ENCODE measurements around the gene TC2N.
"Not testable (repeated sequence)": the region's sequence is repeated elsewhere in the genome, so short reads cannot be mapped to it uniquely, and the experiment has no call there.

The TC2N gene

GRCh38 chr14:91810699-91811098 lies 56.6 kb downstream of the TC2N start:
- Histone ChIP-seq H3K4me1 (ENCODE audit: low read length) (no peaks in the 10 kb centered on the region), H3F3A (ENCODE audit: insufficient read depth, low read length) (no peaks in the 10 kb centered on the region), H4K20me1 (ENCODE audit: insufficient read depth, low read length) (no peaks in the 10 kb centered on the region), H3K79me2 (ENCODE audit: low read length) (no peaks in the 10 kb centered on the region), H3K27ac (ENCODE audit: low read length) (no peak overlapping the region), H3K4me3 (ENCODE audit: low read length) (no peak overlapping the region), H3K9me2 (replicated peaks; ENCODE audit: insufficient read depth, low read length) (no peaks in the 10 kb centered on the region), H2AFZ (ENCODE audit: low read length) (no peak overlapping the region), H3K4me2 (ENCODE audit: low read depth, low read length) (no peak overlapping the region), H3K9me3 (replicated peaks; ENCODE audit: insufficient read depth, low read length) (no peaks in the 10 kb centered on the region), H3K9ac (ENCODE audit: low read length) (no peak overlapping the region), H3K27me3 (replicated peaks; ENCODE audit: insufficient read depth, low read length) (no peaks in the 10 kb centered on the region), H3K36me3 (replicated peaks; ENCODE audit: insufficient read depth, low read length) (no peaks in the 10 kb centered on the region)
- TF ChIP-seq EZH2 (optimal IDR thresholded peaks at IDR 0.05; ENCODE audit: low read depth, low read length) (no peak), CTCF (IDR thresholded peaks at IDR 0.05; ENCODE audit: low read length) (no peak), EZH2phosphoT487 (IDR thresholded peaks at IDR 0.05; ENCODE audit: low read length) (no peak)
- DNase-seq, result no peak

- Histone ChIP-seq H2AFZ (ENCODE audit: low read length) (no peak overlapping the region), H3K4me1 (ENCODE audit: low read length) (no peaks in the 10 kb centered on the region), H4K20me1 (ENCODE audit: insufficient read depth, low read length) (no peaks in the 10 kb centered on the region), H3K27me3 (replicated peaks; ENCODE audit: insufficient read depth, low read length) (no peaks in the 10 kb centered on the region), H3K36me3 (replicated peaks; ENCODE audit: insufficient read depth, low read length) (no peaks in the 10 kb centered on the region), H3F3A (ENCODE audit: insufficient read depth, low read length) (no peaks in the 10 kb centered on the region), H3K9me3 (replicated peaks; ENCODE audit: insufficient read depth, low read length) (no peaks in the 10 kb centered on the region), H3K4me3 (ENCODE audit: low read length) (no peak overlapping the region), H3K27ac (ENCODE audit: low read length) (no peak overlapping the region), H3K79me2 (ENCODE audit: low read length) (no peaks in the 10 kb centered on the region), H3K9me2 (replicated peaks; ENCODE audit: insufficient read depth, low read length) (no peaks in the 10 kb centered on the region), H3K4me2 (ENCODE audit: low read depth, low read length) (no peak overlapping the region), H3K9ac (ENCODE audit: low read length) (no peak overlapping the region)
- DNase-seq, result no peak
- TF ChIP-seq EZH2phosphoT487 (IDR thresholded peaks at IDR 0.05; ENCODE audit: low read length), result no peak
- no peak for TF ChIP-seq CTCF (IDR thresholded peaks at IDR 0.05; ENCODE audit: low read length)
- TF ChIP-seq EZH2 (optimal IDR thresholded peaks at IDR 0.05; ENCODE audit: low read depth, low read length), result no peak
Measured at GRCh38 chr14:91806716-91807115, 60.6 kb downstream of the TC2N start.

- not testable (repeated sequence) for H3K9me3 ChIP-seq (replicated peaks; ENCODE audit: insufficient read depth, low read length); H3K79me2 ChIP-seq (ENCODE audit: low read length); H3K27ac ChIP-seq (ENCODE audit: low read length); H3K4me1 ChIP-seq (ENCODE audit: low read length); H3K9me2 ChIP-seq (replicated peaks; ENCODE audit: insufficient read depth, low read length); H4K20me1 ChIP-seq (ENCODE audit: insufficient read depth, low read length); H3K36me3 ChIP-seq (replicated peaks; ENCODE audit: insufficient read depth, low read length); H3K9ac ChIP-seq (ENCODE audit: low read length); DNase-seq; H3F3A ChIP-seq (ENCODE audit: insufficient read depth, low read length); H3K4me3 ChIP-seq (ENCODE audit: low read length); H3K27me3 ChIP-seq (replicated peaks; ENCODE audit: insufficient read depth, low read length); H3K4me2 ChIP-seq (ENCODE audit: low read depth, low read length); H2AFZ ChIP-seq (ENCODE audit: low read length)
Measured at GRCh38 chr14:91806094-91806493, 61.2 kb downstream of the TC2N start.

- no peak for DNase-seq
- TF ChIP-seq EZH2phosphoT487 (IDR thresholded peaks at IDR 0.05; ENCODE audit: low read length), result no peak
- TF ChIP-seq EZH2 (optimal IDR thresholded peaks at IDR 0.05; ENCODE audit: low read depth, low read length), result no peak
- no peak for TF ChIP-seq CTCF (IDR thresholded peaks at IDR 0.05; ENCODE audit: low read length)
- H3K4me2 ChIP-seq (ENCODE audit: low read depth, low read length), result no peak overlapping the region
Measured at GRCh38 chr14:91805659-91806058, 61.7 kb downstream of the TC2N start.

More at GRCh38 chr14:91805659-91806058, 61.7 kb downstream of the TC2N start:
- H4K20me1 ChIP-seq (ENCODE audit: insufficient read depth, low read length), result no peaks in the 10 kb centered on the region
- no peaks in the 10 kb centered on the region for H3K9me2 ChIP-seq (replicated peaks; ENCODE audit: insufficient read depth, low read length)
- H3K27ac ChIP-seq (ENCODE audit: low read length), result no peak overlapping the region
- H2AFZ ChIP-seq (ENCODE audit: low read length), result no peak overlapping the region
- no peak overlapping the region for H3K9ac ChIP-seq (ENCODE audit: low read length)
- no peaks in the 10 kb centered on the region for H3K4me1 ChIP-seq (ENCODE audit: low read length)
- no peak overlapping the region for H3K4me3 ChIP-seq (ENCODE audit: low read length)
- H3K27me3 ChIP-seq (replicated peaks; ENCODE audit: insufficient read depth, low read length), result no peaks in the 10 kb centered on the region
- no peaks in the 10 kb centered on the region for H3K79me2 ChIP-seq (ENCODE audit: low read length)
- no peaks in the 10 kb centered on the region for H3K36me3 ChIP-seq (replicated peaks; ENCODE audit: insufficient read depth, low read length)
- no peaks in the 10 kb centered on the region for H3F3A ChIP-seq (ENCODE audit: insufficient read depth, low read length)
- H3K9me3 ChIP-seq (replicated peaks; ENCODE audit: insufficient read depth, low read length), result no peaks in the 10 kb centered on the region

Data from MM.1S (cell line).